ENCODE measurements around the gene AOC3.

DNA sequence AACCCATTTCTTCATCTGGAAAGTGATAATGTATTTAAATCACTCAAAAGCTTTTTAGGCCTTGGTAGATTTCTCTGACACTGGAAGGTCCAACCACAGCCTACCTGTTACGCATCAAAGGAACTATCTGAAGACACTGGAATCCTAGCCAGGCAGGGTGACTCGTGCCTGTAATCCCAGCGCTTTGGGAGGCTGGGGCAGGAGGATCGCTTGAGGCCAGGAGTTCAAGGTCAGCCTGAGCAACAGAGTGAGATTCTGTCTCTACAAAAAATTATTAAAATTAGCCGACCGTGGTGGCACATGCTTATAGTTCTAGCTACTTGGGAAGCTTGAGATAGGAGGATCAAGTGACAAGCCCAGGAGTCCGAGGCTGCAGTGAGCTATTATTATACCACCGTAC is 31.2 kb downstream of the AOC3 start:
- TF ChIP-seq, protein P1, sequence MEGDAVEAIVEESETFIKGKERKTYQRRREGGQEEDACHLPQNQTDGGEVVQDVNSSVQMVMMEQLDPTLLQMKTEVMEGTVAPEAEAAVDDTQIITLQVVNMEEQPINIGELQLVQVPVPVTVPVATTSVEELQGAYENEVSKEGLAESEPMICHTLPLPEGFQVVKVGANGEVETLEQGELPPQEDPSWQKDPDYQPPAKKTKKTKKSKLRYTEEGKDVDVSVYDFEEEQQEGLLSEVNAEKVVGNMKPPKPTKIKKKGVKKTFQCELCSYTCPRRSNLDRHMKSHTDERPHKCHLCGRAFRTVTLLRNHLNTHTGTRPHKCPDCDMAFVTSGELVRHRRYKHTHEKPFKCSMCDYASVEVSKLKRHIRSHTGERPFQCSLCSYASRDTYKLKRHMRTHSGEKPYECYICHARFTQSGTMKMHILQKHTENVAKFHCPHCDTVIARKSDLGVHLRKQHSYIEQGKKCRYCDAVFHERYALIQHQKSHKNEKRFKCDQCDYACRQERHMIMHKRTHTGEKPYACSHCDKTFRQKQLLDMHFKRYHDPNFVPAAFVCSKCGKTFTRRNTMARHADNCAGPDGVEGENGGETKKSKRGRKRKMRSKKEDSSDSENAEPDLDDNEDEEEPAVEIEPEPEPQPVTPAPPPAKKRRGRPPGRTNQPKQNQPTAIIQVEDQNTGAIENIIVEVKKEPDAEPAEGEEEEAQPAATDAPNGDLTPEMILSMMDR (IDR thresholded peaks at IDR 0.05 in 4 of 5, conservative IDR thresholded peaks at IDR 0.05 in 1 of 5): no peak
- no peak for TF ChIP-seq POLR2A (IDR thresholded peaks at IDR 0.05)
